HL-60 (cell line): ENCODE results near the gene MAPK8IP2.

Source experiments
- DNase-seq, 2 experiments: peaks; one replicate each; pipeline ENCODE4 v3.0.0-alpha.2; 2010 to 2020; ENCODE audit warnings: low read depth in 1 of 2, low spot score in 1 of 2
- H3K27ac ChIP-seq: fragments of 250-450 bp; sonication (Bioruptor Pico); replicated peaks from 2 replicates; pipeline ENCODE4 v1.5.1; 2020; ENCODE audit warnings: mild to moderate bottlenecking, moderate library complexity
- H3K27me3 ChIP-seq: fragments of 250-450 bp; sonication (Bioruptor Pico); 2 replicates; pipeline ENCODE4 v1.5.1; 2021; ENCODE audit warnings: mild to moderate bottlenecking, moderate library complexity; ENCODE audit not compliant: insufficient read depth, poor library complexity, severe bottlenecking
- H3K4me3 ChIP-seq: replicated peaks from 2 replicates; pipeline ENCODE4 v1.5.1; 2011; ENCODE audit warnings: mild to moderate bottlenecking, control low read depth, low read length; ENCODE audit not compliant: insufficient read depth
- GABPA ChIP-seq: IDR thresholded peaks from 2 replicates; pipeline ENCODE4 v1.6.1; 2012; ENCODE audit warnings: low read depth
- POLR2AphosphoS5 ChIP-seq: IDR thresholded peaks from 2 replicates; pipeline ENCODE4 v1.6.1; 2012; ENCODE audit warnings: low read depth
- SPI1 ChIP-seq: IDR thresholded peaks from 2 replicates; pipeline ENCODE4 v1.6.1; 2012; ENCODE audit warnings: low read depth, mild to moderate bottlenecking, borderline replicate concordance
- TF ChIP-seq, protein P1 (sequence below): IDR thresholded peaks from one replicate; pipeline ENCODE4 v1.5.1; 2011; ENCODE audit warnings: low read length, control low read depth, inconsistent platforms; ENCODE audit not compliant: insufficient read depth
- TF ChIP-seq, protein P2 (sequence below): IDR thresholded peaks from 2 replicates; pipeline ENCODE4 v1.6.1; 2012; ENCODE audit warnings: low read depth; ENCODE audit not compliant: insufficient replicate concordance

Gene MAPK8IP2

DNA sequence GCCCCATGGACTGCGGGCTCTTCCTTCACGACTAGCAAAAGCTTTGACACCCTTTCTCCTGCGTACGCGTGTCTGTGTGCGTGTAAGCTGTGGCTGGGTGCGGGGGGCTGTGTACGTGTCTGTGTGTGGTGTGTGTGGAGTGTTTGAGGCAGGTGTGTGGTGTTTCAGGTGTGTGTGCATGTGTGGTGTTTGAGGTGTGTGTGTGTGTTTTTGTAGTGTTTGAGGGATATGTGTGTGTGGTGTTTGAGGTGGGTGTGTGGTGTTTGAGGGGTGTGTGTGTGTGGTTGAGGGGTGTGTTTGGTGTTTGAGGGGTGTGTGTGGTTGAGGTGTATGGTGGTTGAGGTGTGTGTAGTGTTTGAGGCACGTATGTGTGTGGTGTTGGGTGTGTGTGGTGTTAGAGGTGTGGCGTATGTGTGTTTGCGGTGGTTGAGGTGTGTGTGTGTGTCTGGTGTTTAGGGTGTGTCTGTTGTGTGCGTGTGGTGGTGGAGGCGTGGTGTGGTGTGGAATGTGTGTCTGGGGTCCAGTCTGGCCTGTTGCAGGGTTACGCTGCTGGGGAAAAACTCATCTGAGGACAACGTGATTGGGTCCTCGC, 28.0 kb downstream of the MAPK8IP2 start:
- TF ChIP-seq POLR2AphosphoS5 (no peak), GABPA (no peak), SPI1 (no peak)
- TF ChIP-seq, protein P1, sequence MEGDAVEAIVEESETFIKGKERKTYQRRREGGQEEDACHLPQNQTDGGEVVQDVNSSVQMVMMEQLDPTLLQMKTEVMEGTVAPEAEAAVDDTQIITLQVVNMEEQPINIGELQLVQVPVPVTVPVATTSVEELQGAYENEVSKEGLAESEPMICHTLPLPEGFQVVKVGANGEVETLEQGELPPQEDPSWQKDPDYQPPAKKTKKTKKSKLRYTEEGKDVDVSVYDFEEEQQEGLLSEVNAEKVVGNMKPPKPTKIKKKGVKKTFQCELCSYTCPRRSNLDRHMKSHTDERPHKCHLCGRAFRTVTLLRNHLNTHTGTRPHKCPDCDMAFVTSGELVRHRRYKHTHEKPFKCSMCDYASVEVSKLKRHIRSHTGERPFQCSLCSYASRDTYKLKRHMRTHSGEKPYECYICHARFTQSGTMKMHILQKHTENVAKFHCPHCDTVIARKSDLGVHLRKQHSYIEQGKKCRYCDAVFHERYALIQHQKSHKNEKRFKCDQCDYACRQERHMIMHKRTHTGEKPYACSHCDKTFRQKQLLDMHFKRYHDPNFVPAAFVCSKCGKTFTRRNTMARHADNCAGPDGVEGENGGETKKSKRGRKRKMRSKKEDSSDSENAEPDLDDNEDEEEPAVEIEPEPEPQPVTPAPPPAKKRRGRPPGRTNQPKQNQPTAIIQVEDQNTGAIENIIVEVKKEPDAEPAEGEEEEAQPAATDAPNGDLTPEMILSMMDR: no peak
- TF ChIP-seq, protein P2, sequence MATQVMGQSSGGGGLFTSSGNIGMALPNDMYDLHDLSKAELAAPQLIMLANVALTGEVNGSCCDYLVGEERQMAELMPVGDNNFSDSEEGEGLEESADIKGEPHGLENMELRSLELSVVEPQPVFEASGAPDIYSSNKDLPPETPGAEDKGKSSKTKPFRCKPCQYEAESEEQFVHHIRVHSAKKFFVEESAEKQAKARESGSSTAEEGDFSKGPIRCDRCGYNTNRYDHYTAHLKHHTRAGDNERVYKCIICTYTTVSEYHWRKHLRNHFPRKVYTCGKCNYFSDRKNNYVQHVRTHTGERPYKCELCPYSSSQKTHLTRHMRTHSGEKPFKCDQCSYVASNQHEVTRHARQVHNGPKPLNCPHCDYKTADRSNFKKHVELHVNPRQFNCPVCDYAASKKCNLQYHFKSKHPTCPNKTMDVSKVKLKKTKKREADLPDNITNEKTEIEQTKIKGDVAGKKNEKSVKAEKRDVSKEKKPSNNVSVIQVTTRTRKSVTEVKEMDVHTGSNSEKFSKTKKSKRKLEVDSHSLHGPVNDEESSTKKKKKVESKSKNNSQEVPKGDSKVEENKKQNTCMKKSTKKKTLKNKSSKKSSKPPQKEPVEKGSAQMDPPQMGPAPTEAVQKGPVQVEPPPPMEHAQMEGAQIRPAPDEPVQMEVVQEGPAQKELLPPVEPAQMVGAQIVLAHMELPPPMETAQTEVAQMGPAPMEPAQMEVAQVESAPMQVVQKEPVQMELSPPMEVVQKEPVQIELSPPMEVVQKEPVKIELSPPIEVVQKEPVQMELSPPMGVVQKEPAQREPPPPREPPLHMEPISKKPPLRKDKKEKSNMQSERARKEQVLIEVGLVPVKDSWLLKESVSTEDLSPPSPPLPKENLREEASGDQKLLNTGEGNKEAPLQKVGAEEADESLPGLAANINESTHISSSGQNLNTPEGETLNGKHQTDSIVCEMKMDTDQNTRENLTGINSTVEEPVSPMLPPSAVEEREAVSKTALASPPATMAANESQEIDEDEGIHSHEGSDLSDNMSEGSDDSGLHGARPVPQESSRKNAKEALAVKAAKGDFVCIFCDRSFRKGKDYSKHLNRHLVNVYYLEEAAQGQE: no peak
- Histone ChIP-seq H3K27me3 (no peaks in the 10 kb centered on the region), H3K27ac (peak overlapping the region; percentile 90), H3K4me3 (peak overlapping the region; percentile 80)
- no peak for DNase-seq

DNA sequence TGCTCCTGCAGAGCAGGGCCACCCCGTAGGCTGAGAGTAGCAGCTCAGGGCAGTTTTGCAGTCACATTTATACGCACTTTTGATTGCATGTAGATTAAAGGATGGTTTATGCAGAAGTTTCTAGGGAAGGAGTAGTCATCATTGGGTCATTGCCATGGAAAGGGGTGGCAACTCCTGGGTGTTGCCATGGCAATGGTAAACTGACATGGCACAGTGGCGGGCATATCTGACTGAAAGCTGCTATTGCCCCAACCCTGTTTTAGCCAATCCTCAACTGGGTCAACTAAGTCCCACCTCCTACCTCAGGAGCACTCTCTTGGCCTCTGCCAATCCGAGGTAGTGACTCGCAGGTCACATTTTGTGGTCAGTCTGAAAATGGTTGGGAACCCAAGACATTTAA, 29.8 kb downstream of the MAPK8IP2 start:
- Histone ChIP-seq H3K27me3 (no peaks in the 10 kb centered on the region), H3K4me3 (no peak overlapping the region), H3K27ac (no peak overlapping the region)
- DNase-seq: no peak
- TF ChIP-seq, protein P2: no peak
- TF ChIP-seq, protein P1: no peak
- no peak for TF ChIP-seq SPI1
- TF ChIP-seq GABPA: no peak
- TF ChIP-seq POLR2AphosphoS5: no peak

DNA sequence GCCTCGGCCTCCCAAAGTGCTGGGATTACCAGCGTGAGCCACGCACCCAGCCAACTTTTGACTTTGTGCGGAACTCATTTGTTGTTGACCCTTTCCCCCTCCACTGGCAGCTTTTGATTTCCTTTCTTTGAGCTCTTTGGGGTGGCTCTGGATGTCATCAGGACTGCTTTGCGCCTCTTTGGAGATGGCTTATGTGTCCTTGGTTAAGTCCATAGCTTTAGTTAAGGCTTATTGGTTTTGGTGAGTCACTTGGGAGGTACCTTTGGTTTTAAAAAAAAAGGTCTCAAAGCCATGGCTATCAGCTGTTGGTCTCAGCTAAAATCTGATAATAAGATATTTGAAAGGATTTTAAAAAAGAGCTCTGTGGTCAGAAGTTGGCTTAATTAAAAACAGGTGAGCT, 32.5 kb downstream of the MAPK8IP2 start:
- no peaks in the 10 kb centered on the region for H3K27me3 ChIP-seq
- no peak overlapping the region for H3K4me3 ChIP-seq
- no peak overlapping the region for H3K27ac ChIP-seq
- TF ChIP-seq POLR2AphosphoS5 (no peak), SPI1 (no peak), GABPA (no peak)
- TF ChIP-seq, protein P1: no peak
- TF ChIP-seq, protein P2: no peak
- no peak for DNase-seq
